ENCODE measurements around the gene PAX8. TPM values are rescaled to one million over a fixed set of nuclear protein-coding genes. Genes with fewer than 3 reads are reported as not detected.

PAX8 gene
- total RNA-seq, 1 donor from 2014 or later, result 0.30 TPM

DNA sequence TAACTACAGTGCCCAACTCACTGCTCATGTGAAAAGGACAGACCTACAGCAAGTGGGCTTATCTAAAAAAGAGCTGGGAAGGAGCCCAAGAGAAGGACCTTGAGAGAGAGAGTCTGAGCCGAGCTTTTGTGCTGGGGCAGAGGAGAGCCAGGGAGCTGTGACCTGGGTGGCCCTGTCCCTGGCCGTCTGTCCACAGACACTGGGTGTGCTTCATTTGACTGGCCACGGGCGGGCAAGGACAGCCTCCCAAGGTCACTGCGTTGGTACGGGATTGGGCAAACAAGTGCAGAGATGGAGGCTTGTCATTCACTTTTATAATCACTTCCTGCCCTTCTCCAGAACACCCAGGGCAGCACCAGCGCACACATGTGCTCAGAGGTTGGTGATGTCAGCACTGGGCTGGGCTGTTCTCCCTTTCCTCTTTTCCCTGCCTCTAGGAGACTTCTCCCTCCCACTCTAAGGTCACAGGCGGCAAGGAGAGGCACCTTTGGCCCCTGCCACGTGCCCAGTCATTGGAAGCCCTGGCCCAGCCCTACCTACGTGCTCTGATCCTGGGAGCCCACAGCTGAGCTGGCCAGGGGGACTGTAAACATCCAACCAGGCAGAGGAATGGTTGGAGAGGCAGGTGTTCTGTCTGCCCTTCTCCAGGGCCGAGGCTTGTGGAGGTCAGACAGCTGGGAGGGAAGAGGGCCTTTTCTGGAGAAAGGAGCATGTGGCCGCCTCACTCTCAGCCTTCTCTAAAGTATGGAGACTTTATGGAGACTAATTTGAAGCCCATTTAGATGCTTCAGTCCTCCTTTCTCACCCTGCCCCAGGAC lies 111.4 kb downstream of the PAX8 start:
- DNase-seq, result no peak

DNA sequence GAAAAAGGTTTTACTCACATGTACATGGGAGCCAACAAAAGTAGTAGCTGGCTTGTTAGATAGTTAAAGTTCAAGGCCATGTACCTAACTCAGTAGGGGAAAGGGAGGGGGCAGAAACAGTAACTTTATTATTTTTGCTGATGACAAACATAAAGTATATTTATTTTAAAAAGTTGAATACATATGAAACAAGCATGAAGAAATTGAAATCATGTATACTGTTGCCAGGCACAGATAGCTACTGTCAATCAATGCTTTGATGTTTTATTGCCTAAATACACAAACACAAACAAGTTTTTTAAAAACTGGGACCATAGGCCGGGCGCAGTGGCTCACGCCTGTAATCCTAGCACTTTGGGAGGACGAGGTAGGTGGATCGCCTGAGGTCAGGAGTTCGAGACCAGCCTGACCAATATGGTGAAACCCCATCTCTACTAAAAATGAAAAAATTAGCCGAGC lies 112.5 kb downstream of the PAX8 start:
- DNase-seq, result no peak

Other genes with a start within 250 kb of the PAX8 start
- 0.20 TPM for gene IL36B, start 226.1 kb downstream of the PAX8 start, total RNA-seq
- gene IL36RN, start 219.7 kb downstream of the PAX8 start, total RNA-seq, result 10.9 TPM
- 2.7 TPM for gene IL1F10, start 211.0 kb downstream of the PAX8 start, total RNA-seq
- gene IL1RN, start 151.3 kb downstream of the PAX8 start, total RNA-seq, result 20.7 TPM
- 12.9 TPM for gene PSD4, start 105.0 kb downstream of the PAX8 start, total RNA-seq
- gene ZNG1B, start 158.8 kb upstream of the PAX8 start, total RNA-seq, result 33.0 TPM
- gene FOXD4L1, start 219.7 kb upstream of the PAX8 start, total RNA-seq, result not detected